HL-60 (cell line): ENCODE data around the gene APCDD1.

Experiments used
- DNase-seq, 2 experiments: peaks; one replicate each; pipeline ENCODE4 v3.0.0-alpha.2; 2010 to 2020; ENCODE audit warnings: low read depth in 1 of 2, low spot score in 1 of 2
- H3K27ac ChIP-seq: fragments of 250-450 bp; sonication (Bioruptor Pico); replicated peaks from 2 replicates; pipeline ENCODE4 v1.5.1; 2020; ENCODE audit warnings: mild to moderate bottlenecking, moderate library complexity
- H3K27me3 ChIP-seq: fragments of 250-450 bp; sonication (Bioruptor Pico); 2 replicates; pipeline ENCODE4 v1.5.1; 2021; ENCODE audit warnings: mild to moderate bottlenecking, moderate library complexity; ENCODE audit not compliant: insufficient read depth, poor library complexity, severe bottlenecking
- H3K4me3 ChIP-seq: replicated peaks from 2 replicates; pipeline ENCODE4 v1.5.1; 2011; ENCODE audit warnings: mild to moderate bottlenecking, control low read depth, low read length; ENCODE audit not compliant: insufficient read depth
- GABPA ChIP-seq: IDR thresholded peaks from 2 replicates; pipeline ENCODE4 v1.6.1; 2012; ENCODE audit warnings: low read depth
- POLR2AphosphoS5 ChIP-seq: IDR thresholded peaks from 2 replicates; pipeline ENCODE4 v1.6.1; 2012; ENCODE audit warnings: low read depth
- SPI1 ChIP-seq: IDR thresholded peaks from 2 replicates; pipeline ENCODE4 v1.6.1; 2012; ENCODE audit warnings: low read depth, mild to moderate bottlenecking, borderline replicate concordance
- TF ChIP-seq, protein P1 (sequence below): IDR thresholded peaks from 2 replicates; pipeline ENCODE4 v1.6.1; 2012; ENCODE audit warnings: low read depth; ENCODE audit not compliant: insufficient replicate concordance
- TF ChIP-seq, protein P2 (sequence below): IDR thresholded peaks from one replicate; pipeline ENCODE4 v1.5.1; 2011; ENCODE audit warnings: low read length, control low read depth, inconsistent platforms; ENCODE audit not compliant: insufficient read depth

Gene APCDD1

DNA sequence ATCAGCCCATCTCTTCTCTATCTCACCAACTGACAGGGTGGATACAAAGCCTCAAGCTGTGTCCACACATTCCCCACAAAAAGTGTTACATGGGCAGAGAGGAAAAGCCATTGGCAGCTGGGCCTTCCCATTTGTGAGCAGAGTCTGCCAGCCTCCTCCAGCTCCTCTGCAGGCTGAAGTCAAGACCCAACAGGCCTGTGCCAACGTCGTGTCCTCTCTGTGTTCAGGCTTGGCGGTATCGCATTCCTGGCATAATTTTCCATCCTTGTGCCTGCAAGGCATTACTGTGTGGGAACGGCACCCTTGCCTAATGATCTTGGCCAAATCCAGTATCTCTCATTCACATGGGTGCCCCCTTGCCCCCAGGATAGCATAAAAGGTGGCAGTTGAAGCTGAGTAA is 41.5 kb upstream of the APCDD1 start:
- no peak overlapping the region for H3K4me3 ChIP-seq
- no peaks in the 10 kb centered on the region for H3K27me3 ChIP-seq
- no peak overlapping the region for H3K27ac ChIP-seq
- TF ChIP-seq GABPA (no peak), POLR2AphosphoS5 (no peak), SPI1 (no peak)
- TF ChIP-seq, protein P1, sequence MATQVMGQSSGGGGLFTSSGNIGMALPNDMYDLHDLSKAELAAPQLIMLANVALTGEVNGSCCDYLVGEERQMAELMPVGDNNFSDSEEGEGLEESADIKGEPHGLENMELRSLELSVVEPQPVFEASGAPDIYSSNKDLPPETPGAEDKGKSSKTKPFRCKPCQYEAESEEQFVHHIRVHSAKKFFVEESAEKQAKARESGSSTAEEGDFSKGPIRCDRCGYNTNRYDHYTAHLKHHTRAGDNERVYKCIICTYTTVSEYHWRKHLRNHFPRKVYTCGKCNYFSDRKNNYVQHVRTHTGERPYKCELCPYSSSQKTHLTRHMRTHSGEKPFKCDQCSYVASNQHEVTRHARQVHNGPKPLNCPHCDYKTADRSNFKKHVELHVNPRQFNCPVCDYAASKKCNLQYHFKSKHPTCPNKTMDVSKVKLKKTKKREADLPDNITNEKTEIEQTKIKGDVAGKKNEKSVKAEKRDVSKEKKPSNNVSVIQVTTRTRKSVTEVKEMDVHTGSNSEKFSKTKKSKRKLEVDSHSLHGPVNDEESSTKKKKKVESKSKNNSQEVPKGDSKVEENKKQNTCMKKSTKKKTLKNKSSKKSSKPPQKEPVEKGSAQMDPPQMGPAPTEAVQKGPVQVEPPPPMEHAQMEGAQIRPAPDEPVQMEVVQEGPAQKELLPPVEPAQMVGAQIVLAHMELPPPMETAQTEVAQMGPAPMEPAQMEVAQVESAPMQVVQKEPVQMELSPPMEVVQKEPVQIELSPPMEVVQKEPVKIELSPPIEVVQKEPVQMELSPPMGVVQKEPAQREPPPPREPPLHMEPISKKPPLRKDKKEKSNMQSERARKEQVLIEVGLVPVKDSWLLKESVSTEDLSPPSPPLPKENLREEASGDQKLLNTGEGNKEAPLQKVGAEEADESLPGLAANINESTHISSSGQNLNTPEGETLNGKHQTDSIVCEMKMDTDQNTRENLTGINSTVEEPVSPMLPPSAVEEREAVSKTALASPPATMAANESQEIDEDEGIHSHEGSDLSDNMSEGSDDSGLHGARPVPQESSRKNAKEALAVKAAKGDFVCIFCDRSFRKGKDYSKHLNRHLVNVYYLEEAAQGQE: no peak
- TF ChIP-seq, protein P2, sequence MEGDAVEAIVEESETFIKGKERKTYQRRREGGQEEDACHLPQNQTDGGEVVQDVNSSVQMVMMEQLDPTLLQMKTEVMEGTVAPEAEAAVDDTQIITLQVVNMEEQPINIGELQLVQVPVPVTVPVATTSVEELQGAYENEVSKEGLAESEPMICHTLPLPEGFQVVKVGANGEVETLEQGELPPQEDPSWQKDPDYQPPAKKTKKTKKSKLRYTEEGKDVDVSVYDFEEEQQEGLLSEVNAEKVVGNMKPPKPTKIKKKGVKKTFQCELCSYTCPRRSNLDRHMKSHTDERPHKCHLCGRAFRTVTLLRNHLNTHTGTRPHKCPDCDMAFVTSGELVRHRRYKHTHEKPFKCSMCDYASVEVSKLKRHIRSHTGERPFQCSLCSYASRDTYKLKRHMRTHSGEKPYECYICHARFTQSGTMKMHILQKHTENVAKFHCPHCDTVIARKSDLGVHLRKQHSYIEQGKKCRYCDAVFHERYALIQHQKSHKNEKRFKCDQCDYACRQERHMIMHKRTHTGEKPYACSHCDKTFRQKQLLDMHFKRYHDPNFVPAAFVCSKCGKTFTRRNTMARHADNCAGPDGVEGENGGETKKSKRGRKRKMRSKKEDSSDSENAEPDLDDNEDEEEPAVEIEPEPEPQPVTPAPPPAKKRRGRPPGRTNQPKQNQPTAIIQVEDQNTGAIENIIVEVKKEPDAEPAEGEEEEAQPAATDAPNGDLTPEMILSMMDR: no peak
- DNase-seq: no peak

DNA sequence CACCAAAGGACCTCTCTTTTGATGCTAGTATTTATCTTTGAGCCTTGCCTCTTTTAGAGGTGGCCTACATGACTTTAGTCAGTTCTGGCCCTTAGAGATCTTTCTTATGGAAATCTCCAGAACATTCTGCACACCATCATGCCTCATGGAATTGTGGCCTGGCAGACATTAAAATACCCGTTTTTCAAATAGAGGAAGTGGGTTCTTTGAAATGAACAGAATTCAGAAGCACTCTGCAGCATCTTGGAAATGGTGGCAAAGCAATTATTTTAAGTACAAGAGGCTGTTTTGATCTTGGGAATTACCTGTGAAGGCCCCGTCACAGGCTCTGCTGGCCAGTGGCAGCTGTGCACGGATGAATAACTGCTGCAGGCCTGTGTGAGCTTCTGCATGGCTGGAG is 40.7 kb upstream of the APCDD1 start:
- no peak overlapping the region for H3K4me3 ChIP-seq
- H3K27ac ChIP-seq: no peak overlapping the region

DNA sequence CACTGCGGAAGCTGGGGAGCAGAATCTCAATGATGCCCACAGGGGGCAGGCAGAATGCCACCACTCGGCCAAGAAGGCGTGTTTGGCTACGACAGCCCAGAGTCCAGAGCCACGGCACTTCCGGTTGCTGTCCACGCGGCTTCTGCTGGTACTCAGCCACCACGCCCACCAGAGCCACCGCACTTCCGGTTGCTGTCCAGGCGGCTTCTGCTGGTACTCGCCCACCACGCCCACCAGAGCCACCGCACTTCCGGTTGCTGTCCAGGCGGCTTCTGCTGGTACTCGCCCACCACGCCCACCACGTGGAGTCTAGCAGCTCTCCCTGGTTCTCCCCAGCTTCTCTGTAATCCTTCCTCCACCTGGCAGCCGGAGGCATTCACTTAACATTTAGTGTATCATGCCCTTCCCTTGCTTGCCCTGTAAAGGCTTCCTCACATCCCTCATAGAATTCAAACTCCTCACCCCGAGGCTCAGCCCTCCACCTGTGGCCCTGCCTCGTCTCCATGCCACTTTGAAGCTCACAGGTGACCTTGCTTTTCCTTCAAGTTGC is 40.1 kb upstream of the APCDD1 start:
- Histone ChIP-seq H3K27me3 (no peaks in the 10 kb centered on the region), H3K27ac (no peak overlapping the region), H3K4me3 (no peak overlapping the region)
- TF ChIP-seq GABPA (no peak), POLR2AphosphoS5 (no peak), SPI1 (no peak)
- TF ChIP-seq, protein P1: no peak
- TF ChIP-seq, protein P2: no peak
- no peak for DNase-seq

More for the DNA sequence above, 40.7 kb upstream of the APCDD1 start:
- no peak for DNase-seq
- TF ChIP-seq, protein P1: no peak
- TF ChIP-seq SPI1: peak; percentile 87
- H3K27me3 ChIP-seq: no peaks in the 10 kb centered on the region

DNA sequence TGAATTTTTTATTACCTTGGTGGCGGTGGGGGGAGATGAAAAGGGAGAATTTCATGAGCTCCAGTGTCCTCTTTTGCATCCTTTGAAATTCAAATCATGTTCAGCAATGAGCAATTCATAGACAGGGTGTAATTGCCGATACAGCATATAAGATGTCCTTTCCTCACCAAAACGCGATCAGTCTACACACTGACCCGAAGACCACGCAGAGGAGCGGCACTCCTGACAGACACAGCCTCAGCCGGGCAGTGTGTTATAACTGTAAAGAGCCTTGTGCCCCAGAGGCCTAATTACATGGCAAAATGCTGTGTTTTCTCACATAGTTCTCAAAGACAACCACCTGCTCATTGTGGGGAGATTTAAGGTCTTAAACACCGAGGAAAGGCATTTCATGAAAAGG is 38.4 kb upstream of the APCDD1 start:
- TF ChIP-seq, protein P1: no peak
- TF ChIP-seq SPI1 (no peak), POLR2AphosphoS5 (no peak), GABPA (no peak)
- TF ChIP-seq, protein P2: no peak
- no peak for DNase-seq
- H3K27ac ChIP-seq: no peak overlapping the region

More for the DNA sequence above, 38.4 kb upstream of the APCDD1 start:
- Histone ChIP-seq H3K27me3 (no peaks in the 10 kb centered on the region), H3K4me3 (no peak overlapping the region)
